Head of caudate nucleus (tissue), 42 donors: ENCODE results near the gene GNA15.
"Not testable (repeated sequence)": the region's sequence is repeated elsewhere in the genome, so short reads cannot be mapped to it uniquely, and the experiment has no call there.

Source experiments
- DNase-seq, 42 donors: peaks; one replicate each; pipeline versions ENCODE4 v3.0.0 to v3.0.0-alpha.2; 2020 to 2021; ENCODE audit warnings: mixed read lengths in 7 of 42
- intact Hi-C: fragments of 100-400 bp; cut with DNase I; formaldehyde crosslinking; loops from one replicate; pipeline ENCODE4 v1.15.0; 2022

The GNA15 gene

GRCh38 chr19:3184847-3185460 lies 49.1 kb downstream of the GNA15 start:
- intact Hi-C loops, result no loop called here
- peak in 41 of 42 donors; percentile 77 to 94 (median 86) for DNase-seq

GRCh38 chr19:3185461-3186159 lies 49.8 kb downstream of the GNA15 start, which contains the start of gene NCLN:
Gene NCLN (plus strand): TSS chr19:3185930. CDS start chr19:3186031, 101 bp downstream.
- DNase-seq, result peak; percentile 91 to 98 (median 96)
- intact Hi-C loops, result no loop called here

- no peak for DNase-seq
- intact Hi-C loops, result no loop called here
Observed at GRCh38 chr19:3186160-3186688, 50.4 kb downstream of the GNA15 start.

- intact Hi-C loops, result no loop called here
- no peak for DNase-seq
Observed at GRCh38 chr19:3186891-3187661, 51.2 kb downstream of the GNA15 start.

GRCh38 chr19:3187662-3188511 lies 52.1 kb downstream of the GNA15 start:
- DNase-seq, result no peak
- intact Hi-C loops, result no loop called here

- DNase-seq, result no peak
- intact Hi-C loops, result no loop called here
Observed at GRCh38 chr19:3188627-3189596, 53.1 kb downstream of the GNA15 start.

GRCh38 chr19:3189702-3190469 lies 54.1 kb downstream of the GNA15 start:
- no peak for DNase-seq

GRCh38 chr19:3190470-3190770 lies 54.6 kb downstream of the GNA15 start:
- no peak for DNase-seq
- intact Hi-C loops, result no loop called here

More at GRCh38 chr19:3189702-3190469, 54.1 kb downstream of the GNA15 start:
- intact Hi-C loops, result no loop called here

GRCh38 chr19:3190921-3191805 lies 55.3 kb downstream of the GNA15 start:
- no peak for DNase-seq
- intact Hi-C loops, result no loop called here

- DNase-seq, intact Hi-C loops: not testable (repeated sequence)
Observed at GRCh38 chr19:3191806-3192104, 55.9 kb downstream of the GNA15 start.

GRCh38 chr19:3192228-3192635 lies 56.4 kb downstream of the GNA15 start:
- no peak for DNase-seq

GRCh38 chr19:3192684-3193083 lies 56.9 kb downstream of the GNA15 start:
- intact Hi-C loops, result no loop called here
- DNase-seq, result no peak

More at GRCh38 chr19:3192228-3192635, 56.4 kb downstream of the GNA15 start:
- intact Hi-C loops, result no loop called here

- DNase-seq, result no peak
- intact Hi-C loops, result no loop called here
Observed at GRCh38 chr19:3193256-3194105, 57.6 kb downstream of the GNA15 start.

GRCh38 chr19:3194106-3195087 lies 58.6 kb downstream of the GNA15 start:
- intact Hi-C loops, result no loop called here
- DNase-seq, result no peak
